GM04503 (cell line): ENCODE data around the gene SLC34A1.
A peak's percentile ranks its signal among the peaks of the same experiment; 100 is the strongest.

Experiments used
- DNase-seq: peaks from one replicate; pipeline ENCODE4 v3.0.0-alpha.2; 2012; ENCODE audit warnings: low read depth

Gene SLC34A1

GRCh38 chr5:177446200-177447065 is 62.2 kb downstream of the SLC34A1 start, which contains the start of gene PRR7:
TSS of gene PRR7 (plus strand) at chr5:177446814. CDS start at chr5:177455068, 8,254 bp downstream.
- DNase-seq: no peak

DNA sequence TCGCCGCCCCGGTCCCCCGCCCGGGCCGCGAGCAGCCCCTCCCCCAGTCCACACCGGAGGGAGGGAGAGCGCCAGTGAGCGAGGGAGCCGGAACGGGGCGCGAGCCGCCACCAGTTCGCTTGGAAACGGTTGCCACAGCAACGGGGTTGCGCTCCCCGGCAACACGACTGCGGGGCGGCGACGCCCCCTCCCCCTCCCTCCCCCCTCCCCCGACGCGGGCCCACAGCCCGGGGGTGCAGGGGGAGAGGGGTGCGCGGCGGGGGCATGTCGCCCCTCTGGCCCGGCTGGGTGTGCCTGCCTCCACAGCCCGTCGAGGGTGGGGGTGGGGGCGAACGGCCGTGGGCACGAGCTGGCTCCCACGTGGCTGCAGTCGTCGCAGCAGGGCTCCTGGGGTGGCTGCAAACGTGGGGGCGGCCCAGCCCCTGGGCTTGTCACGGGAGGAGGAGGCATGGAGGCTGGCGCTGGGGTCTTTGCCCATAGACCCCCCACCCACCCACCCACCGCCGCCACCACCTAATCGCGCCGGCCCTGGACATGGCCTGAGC is 62.9 kb downstream of the SLC34A1 start:
- DNase-seq: no peak

GRCh38 chr5:177447611-177448243 is 63.5 kb downstream of the SLC34A1 start:
- peak; percentile 64 for DNase-seq
